GM12891 (cell line): ENCODE results near the gene NAA50.

Experiments
- PAX5 ChIP-seq: IDR thresholded peaks from 2 replicates; pipeline ENCODE4 v1.6.1; 2011; ENCODE audit warnings: low read length, moderate library complexity, mild to moderate bottlenecking; ENCODE audit not compliant: insufficient read depth, severe bottlenecking
- POLR2A ChIP-seq: IDR thresholded peaks from 2 replicates; pipeline ENCODE4 v1.6.1; 2011; ENCODE audit warnings: low read depth, low read length, control low read depth
- POLR2AphosphoS5 ChIP-seq: IDR thresholded peaks from 2 replicates; pipeline ENCODE4 v1.6.1; 2011; ENCODE audit warnings: low read depth, low read length, control low read depth
- POU2F2 ChIP-seq: IDR thresholded peaks from 2 replicates; pipeline ENCODE4 v1.6.1; 2011; ENCODE audit warnings: low read depth, mild to moderate bottlenecking, control low read depth, low read length, moderate library complexity
- SPI1 ChIP-seq: IDR thresholded peaks from 2 replicates; pipeline ENCODE4 v1.6.1; 2011; ENCODE audit warnings: low read depth, low read length, control low read depth
- TAF1 ChIP-seq: IDR thresholded peaks from 2 replicates; pipeline ENCODE4 v1.6.1; 2011; ENCODE audit warnings: low read depth, low read length, control low read depth

GRCh38 chr3:113791381-113791780 lies 45.3 kb upstream of the NAA50 start:
- TF ChIP-seq POLR2A (no peak), POLR2AphosphoS5 (no peak), TAF1 (no peak), POU2F2 (no peak), PAX5 (no peak), SPI1 (no peak)
